Stimulated activated CD8-positive, alpha-beta memory T cell treated with anti-CD3 and anti-CD28 coated beads, Interleukin-12 subunit alpha, Interleukin-12 subunit beta, amount 100 ng/mL, for 24 hours (primary cell): ENCODE data around the gene COPE.

Experiments
- DNase-seq: peaks from one replicate; pipeline ENCODE4 v3.0.0-alpha.2; 2020; ENCODE audit errors: extremely low read depth

The COPE gene

GRCh38 chr19:18867751-18868150, 51.4 kb downstream of the COPE start:
- DNase-seq, result no peak

- no peak for DNase-seq
These were observed 52.0 kb downstream of the COPE start for GRCh38 chr19:18867199-18867598.

GRCh38 chr19:18866800-18867123, 52.4 kb downstream of the COPE start:
- no peak for DNase-seq

GRCh38 chr19:18865973-18866799, 53.0 kb downstream of the COPE start:
- no peak for DNase-seq

- DNase-seq, result no peak
These were observed 53.8 kb downstream of the COPE start for GRCh38 chr19:18865106-18865972.

GRCh38 chr19:18863843-18864362, 55.3 kb downstream of the COPE start:
- DNase-seq, result no peak

- DNase-seq, result no peak
These were observed 56.0 kb downstream of the COPE start for GRCh38 chr19:18862976-18863842.

- DNase-seq, result no peak
These were observed 57.3 kb downstream of the COPE start for GRCh38 chr19:18861917-18862316.

GRCh38 chr19:18861235-18861634, 58.0 kb downstream of the COPE start:
- DNase-seq, result no peak

- DNase-seq, result no peak
These were observed 58.5 kb downstream of the COPE start for GRCh38 chr19:18860725-18861124.

- DNase-seq, result no peak
These were observed 58.9 kb downstream of the COPE start for GRCh38 chr19:18860302-18860700.

GRCh38 chr19:18859676-18860301, 59.4 kb downstream of the COPE start:
- no peak for DNase-seq

- no peak for DNase-seq
These were observed 60.1 kb downstream of the COPE start for GRCh38 chr19:18858906-18859646.

GRCh38 chr19:18857223-18857622, 62.0 kb downstream of the COPE start:
- no peak for DNase-seq

- DNase-seq, result no peak
These were observed 62.6 kb downstream of the COPE start for GRCh38 chr19:18856385-18857126.

GRCh38 chr19:18855647-18856384, 63.4 kb downstream of the COPE start:
- DNase-seq, result no peak

- DNase-seq, result no peak
These were observed 64.2 kb downstream of the COPE start for GRCh38 chr19:18854982-18855381.

GRCh38 chr19:18853755-18854427, 65.3 kb downstream of the COPE start:
- DNase-seq, result no peak

GRCh38 chr19:18852648-18853047, 66.5 kb downstream of the COPE start:
- no peak for DNase-seq
